Testis (tissue), 3 donors: ENCODE results near the gene NUCKS1. TPM values are rescaled to one million over a fixed set of nuclear protein-coding genes. Genes with fewer than 3 reads are reported as not detected.

Experiments
- DNase-seq: peaks from one replicate; pipeline ENCODE4 v3.0.0-alpha.2; 2019
- H3K27ac ChIP-seq, 2 donors: fragments of 200-600 bp; sonication (generic); one replicate each; pipeline ENCODE4 v1.5.1; 2019
- H3K27me3 ChIP-seq: fragments of 200-600 bp; sonication (generic); one replicate; pipeline ENCODE4 v1.5.1; 2019
- H3K36me3 ChIP-seq: fragments of 200-600 bp; sonication (generic); one replicate; pipeline ENCODE4 v1.5.1; 2017; ENCODE audit warnings: low read depth; ENCODE audit errors: missing control alignments
- H3K4me1 ChIP-seq: fragments of 200-600 bp; sonication (generic); one replicate; pipeline ENCODE4 v1.5.1; 2019
- H3K4me3 ChIP-seq, 2 donors: fragments of 200-600 bp; sonication (generic); one replicate each; pipeline ENCODE4 v1.5.1; 2017 to 2019
- H3K9me3 ChIP-seq: fragments of 200-600 bp; sonication (generic); one replicate; pipeline ENCODE4 v1.5.1; 2017
- CTCF ChIP-seq, 3 experiments: fragments of 450-650 bp in 2 of 3; fragments of 200-600 bp in 1 of 3; sonication (generic) in 1 of 3; IDR thresholded peaks; one replicate each; pipeline ENCODE4 v1.5.1; 2016 to 2019; ENCODE audit warnings: antibody characterized with exemption in 3 of 3, mild to moderate bottlenecking in 2 of 3, moderate library complexity in 1 of 3
- POLR2A ChIP-seq: fragments of 450-650 bp; IDR thresholded peaks from one replicate; pipeline ENCODE4 v1.6.1; 2017; ENCODE audit warnings: antibody characterized with exemption, mild to moderate bottlenecking, moderate library complexity
- WGBS, 2 donors: methylation state at CpG; one replicate each; pipeline ENCODE4 v1.1.5; 2018; 5-methylcytosine and 5-hydroxymethylcytosine counted together
- intact Hi-C: fragments of 100-400 bp; cut with DNase I; formaldehyde crosslinking; loops from one replicate; pipeline ENCODE4 v1.15.1; 2023; ENCODE audit warnings: low total_unique reads
- polyA plus RNA-seq: library from polyadenylated mRNA; stranded (reverse); fragments of 350-450 nt; fragmentation: Illumina TruSeq; extraction: RNeasy Lipid Tissue Mini Kit (QIAGEN cat#74804); gene quantifications from one replicate; pipeline ENCODE4 v1.2.3, GENCODE V29; 2014; ENCODE audit warnings: low read depth, low replicate concordance; ENCODE audit not compliant: insufficient read depth
- total RNA-seq, 2 donors: library from RNA; depleted of rRNA; stranded (reverse); fragments of >200 nt; gene quantifications; one replicate each; pipeline ENCODE4 v1.2.3, GENCODE V29; 2016

NUCKS1 gene
- total and polyA plus RNA-seq, 3 donors from 2014 or later = 57.7 to 98.6 (median 66.3) TPM

DNA sequence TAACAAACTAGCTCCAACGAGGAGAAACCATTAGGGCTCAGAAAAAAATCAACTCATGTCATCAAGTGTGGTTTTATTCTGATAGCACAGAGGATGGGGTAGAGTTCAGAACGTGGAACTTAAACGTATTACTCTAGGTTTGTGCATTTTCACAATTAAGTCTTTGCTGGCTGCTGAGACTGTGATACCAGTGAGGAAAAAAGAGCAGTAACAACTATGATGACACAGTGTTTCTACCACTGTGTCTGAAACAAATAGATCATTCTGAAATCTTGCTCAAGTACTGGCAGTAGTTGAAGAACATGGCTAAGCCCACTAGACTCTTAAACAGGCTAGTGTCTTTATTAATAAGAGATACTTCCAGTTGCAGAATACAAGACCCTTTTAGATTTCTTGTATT is 31.0 kb downstream of the NUCKS1 start:
- no peaks in the 10 kb centered on the region for H3K36me3 ChIP-seq
- intact Hi-C loops = no loop called here
- WGBS, 2 donors = 70 to 74% methylated on average over 3 of the region's 3 CpGs
- no peak for DNase-seq
- H3K27ac ChIP-seq = no peak overlapping the region
- no peaks in the 10 kb centered on the region for H3K9me3 ChIP-seq
- H3K4me3 ChIP-seq = no peak overlapping the region
- no peaks in the 10 kb centered on the region for H3K4me1 ChIP-seq
- no peak for TF ChIP-seq POLR2A
- no peak for TF ChIP-seq CTCF (IDR thresholded peaks at IDR 0.05)
- H3K27me3 ChIP-seq = no peaks in the 10 kb centered on the region

DNA sequence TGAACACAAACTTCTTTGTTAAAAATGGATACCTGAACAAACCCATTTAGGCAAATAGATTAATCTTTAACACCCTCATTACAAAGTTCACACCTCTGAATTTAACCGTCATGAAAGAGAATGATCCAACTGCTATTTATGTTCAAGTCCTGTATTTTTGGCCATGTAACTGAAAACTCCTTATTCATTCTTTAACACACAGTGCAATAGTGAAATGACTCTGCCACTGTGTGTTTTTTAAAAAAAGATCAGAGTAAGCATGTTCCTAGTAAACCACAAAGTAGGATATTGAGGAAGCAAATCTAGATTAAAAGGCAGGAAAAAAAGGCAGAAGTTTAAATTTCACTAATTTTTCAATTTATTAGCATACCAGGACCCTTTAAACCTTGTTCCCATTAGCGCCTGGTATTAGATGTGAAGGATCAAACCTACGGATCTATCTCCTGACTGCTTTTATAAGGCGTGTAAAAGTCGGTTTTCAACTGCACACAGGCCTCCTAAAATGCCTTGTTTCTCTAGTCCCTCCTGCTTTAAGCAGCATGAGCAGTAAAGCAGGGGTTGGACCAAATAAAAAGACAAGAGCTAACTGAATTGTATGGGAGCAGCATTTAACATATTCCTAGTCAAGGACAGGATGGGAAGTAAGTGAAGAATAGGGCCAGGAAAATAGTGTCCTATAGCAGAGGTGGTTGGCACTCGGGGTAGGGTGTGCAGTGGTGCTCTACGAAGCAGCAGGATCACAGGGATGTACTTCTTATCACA is 33.4 kb downstream of the NUCKS1 start:
- TF ChIP-seq CTCF (IDR thresholded peaks at IDR 0.05) = no peak
- TF ChIP-seq POLR2A = no peak
- Histone ChIP-seq H3K27me3 (no peaks in the 10 kb centered on the region), H3K4me1 (no peaks in the 10 kb centered on the region), H3K4me3 (no peak overlapping the region), H3K9me3 (no peaks in the 10 kb centered on the region), H3K27ac (no peak overlapping the region), H3K36me3 (no peaks in the 10 kb centered on the region)
- intact Hi-C loops = no loop called here
- WGBS, 2 donors = 85 to 93% methylated on average over 7 of the region's 7 CpGs
- DNase-seq = no peak

DNA sequence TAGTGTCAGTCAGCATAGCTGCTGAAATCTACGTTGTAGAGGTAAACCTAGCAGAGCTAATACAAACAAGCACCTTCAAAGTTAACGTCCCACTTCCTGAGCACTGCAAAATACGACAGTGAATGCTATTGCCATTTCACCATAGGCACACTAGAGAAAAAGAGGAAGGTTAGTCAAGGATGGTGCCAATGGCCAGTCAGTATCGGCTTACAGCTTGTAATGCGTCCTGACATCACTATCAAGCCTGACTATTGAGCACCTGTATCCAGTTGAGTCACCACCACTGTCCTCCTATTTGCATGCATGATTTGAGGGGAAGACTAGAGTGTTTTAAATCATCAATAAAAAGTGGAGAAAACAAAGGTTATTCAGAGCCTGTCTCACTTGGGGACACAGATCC is 34.4 kb downstream of the NUCKS1 start:
- Histone ChIP-seq H3K4me3 (no peak overlapping the region), H3K27ac (no peak overlapping the region), H3K27me3 (no peaks in the 10 kb centered on the region), H3K4me1 (no peaks in the 10 kb centered on the region), H3K9me3 (no peaks in the 10 kb centered on the region), H3K36me3 (no peaks in the 10 kb centered on the region)
- TF ChIP-seq CTCF (IDR thresholded peaks at IDR 0.05) = no peak
- TF ChIP-seq POLR2A = no peak
- intact Hi-C loops = no loop called here
- 82 to 85% methylated on average over 5 of the region's 5 CpGs for WGBS, 2 donors
- no peak for DNase-seq

GRCh38 chr1:205714906-205715246 is 35.1 kb downstream of the NUCKS1 start:
- Histone ChIP-seq H3K4me1 (no peaks in the 10 kb centered on the region), H3K36me3 (no peaks in the 10 kb centered on the region), H3K4me3 (no peak overlapping the region), H3K27ac (no peak overlapping the region), H3K27me3 (no peaks in the 10 kb centered on the region), H3K9me3 (no peaks in the 10 kb centered on the region)
- TF ChIP-seq CTCF (IDR thresholded peaks at IDR 0.05) (no peak), POLR2A (no peak)
- intact Hi-C loops = no loop called here
- WGBS, 2 donors = 70 to 78% methylated on average over 4 of the region's 4 CpGs
- no peak for DNase-seq
